ENCODE results near the gene CNTNAP5.

CNTNAP5 gene

DNA sequence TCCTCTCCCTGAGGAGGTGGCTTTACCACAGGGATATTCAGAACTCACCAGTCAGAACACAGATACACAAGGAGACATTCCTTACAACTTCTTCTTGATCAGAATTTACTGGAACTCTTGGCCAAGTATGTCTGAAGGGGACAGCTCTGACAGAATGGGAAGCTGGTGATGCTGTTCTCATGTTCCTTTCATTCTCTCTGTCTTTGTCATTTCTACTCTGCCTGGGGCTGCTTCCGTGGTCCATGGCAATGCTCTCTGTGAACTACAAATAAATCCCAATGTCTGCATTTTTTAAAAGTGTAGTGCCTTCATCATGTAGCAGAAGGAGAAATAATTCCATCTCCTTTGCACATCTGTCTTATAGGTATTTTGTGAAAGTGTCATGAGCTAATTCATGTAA is 730.3 kb downstream of the CNTNAP5 start:
- no peak overlapping the region for H3K4me3 ChIP-seq (ENCODE audit: low read length)
- TF ChIP-seq CTCF (conservative IDR thresholded peaks at IDR 0.05; ENCODE audit: low read depth, low read length), result no peak
- no peak for DNase-seq (ENCODE audit: low read depth)

GRCh38 chr2:124756048-124756447 is 731.0 kb downstream of the CNTNAP5 start:
- no peak overlapping the region for H3K4me3 ChIP-seq (ENCODE audit: low read length)
- no peak for DNase-seq (ENCODE audit: low read depth)
- TF ChIP-seq CTCF (conservative IDR thresholded peaks at IDR 0.05; ENCODE audit: low read depth, low read length), result no peak

GRCh38 chr2:124762388-124762787 is 737.3 kb downstream of the CNTNAP5 start:
- TF ChIP-seq CTCF (conservative IDR thresholded peaks at IDR 0.05; ENCODE audit: low read depth, low read length), result no peak
- no peak overlapping the region for H3K4me3 ChIP-seq (ENCODE audit: low read length)
- no peak for DNase-seq (ENCODE audit: low read depth)

- DNase-seq (ENCODE audit: low read depth), result no peak
- TF ChIP-seq CTCF (conservative IDR thresholded peaks at IDR 0.05; ENCODE audit: low read depth, low read length), result no peak
- H3K4me3 ChIP-seq (ENCODE audit: low read length), result no peak overlapping the region
Measured at GRCh38 chr2:124763611-124764010, 738.5 kb downstream of the CNTNAP5 start.

DNA sequence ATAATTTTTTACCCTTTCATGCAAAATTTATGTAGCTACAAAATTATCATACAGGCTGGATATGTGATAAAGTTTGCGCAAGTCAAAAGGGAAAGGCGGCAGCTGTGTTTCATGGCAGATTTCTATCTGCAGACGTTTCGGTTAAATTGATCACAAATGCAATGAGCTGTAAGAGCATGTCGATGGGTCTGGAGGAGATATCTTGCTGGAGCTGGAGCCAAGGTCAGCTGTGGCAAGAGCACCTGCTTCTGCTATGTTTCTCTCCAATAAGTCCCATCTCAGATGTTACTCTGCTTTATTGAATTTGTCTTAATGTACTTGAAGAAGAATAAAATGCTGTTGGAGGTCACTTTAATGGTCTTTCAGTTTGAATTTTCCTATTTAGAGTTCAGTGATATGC is 749.7 kb downstream of the CNTNAP5 start:
- no peak overlapping the region for H3K4me3 ChIP-seq (ENCODE audit: low read length)
- TF ChIP-seq CTCF (conservative IDR thresholded peaks at IDR 0.05; ENCODE audit: low read depth, low read length), result no peak
- DNase-seq (ENCODE audit: low read depth), result no peak

GRCh38 chr2:124776332-124776731 is 751.2 kb downstream of the CNTNAP5 start:
- no peak for TF ChIP-seq CTCF (conservative IDR thresholded peaks at IDR 0.05; ENCODE audit: low read depth, low read length)
- H3K4me3 ChIP-seq (ENCODE audit: low read length), result no peak overlapping the region
- DNase-seq (ENCODE audit: low read depth), result no peak

- no peak for TF ChIP-seq CTCF (conservative IDR thresholded peaks at IDR 0.05; ENCODE audit: low read depth, low read length)
- no peak for DNase-seq (ENCODE audit: low read depth)
- no peak overlapping the region for H3K4me3 ChIP-seq (ENCODE audit: low read length)
Measured at GRCh38 chr2:124778076-124778475, 753.0 kb downstream of the CNTNAP5 start.
